HG03280 (cell line): ENCODE data around the gene FAXDC2.
"Not testable (repeated sequence)": the region's sequence is repeated elsewhere in the genome, so short reads cannot be mapped to it uniquely, and the experiment has no call there.

Source experiments
- ATAC-seq: cut with Tn5 transposase; IDR thresholded peaks from one replicate; pipeline ENCODE4 v1.9.1; 2021; ENCODE audit warnings: mild to moderate bottlenecking, moderate library complexity; ENCODE audit not compliant: unreplicated experiment

The FAXDC2 gene

DNA sequence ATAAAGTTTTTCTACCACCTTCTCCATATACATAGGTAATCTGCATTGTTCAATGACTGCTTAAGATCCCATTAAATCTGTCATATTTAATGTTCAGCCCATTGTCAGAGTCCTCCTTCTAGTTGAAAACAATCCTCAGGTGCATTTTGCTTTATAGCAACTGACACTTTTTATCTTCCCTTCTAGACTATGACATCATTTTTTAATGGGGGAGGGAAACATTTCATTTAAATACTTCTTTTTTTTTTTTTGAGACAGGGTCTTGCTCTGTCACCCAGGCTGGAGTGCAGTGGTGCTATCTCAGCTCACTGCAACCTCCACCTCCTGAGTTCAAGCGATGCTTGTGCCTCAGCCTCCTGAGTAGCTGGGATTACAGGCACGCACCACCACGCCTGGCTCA, 17.6 kb downstream of the FAXDC2 start:
- not testable (repeated sequence) for ATAC-seq

DNA sequence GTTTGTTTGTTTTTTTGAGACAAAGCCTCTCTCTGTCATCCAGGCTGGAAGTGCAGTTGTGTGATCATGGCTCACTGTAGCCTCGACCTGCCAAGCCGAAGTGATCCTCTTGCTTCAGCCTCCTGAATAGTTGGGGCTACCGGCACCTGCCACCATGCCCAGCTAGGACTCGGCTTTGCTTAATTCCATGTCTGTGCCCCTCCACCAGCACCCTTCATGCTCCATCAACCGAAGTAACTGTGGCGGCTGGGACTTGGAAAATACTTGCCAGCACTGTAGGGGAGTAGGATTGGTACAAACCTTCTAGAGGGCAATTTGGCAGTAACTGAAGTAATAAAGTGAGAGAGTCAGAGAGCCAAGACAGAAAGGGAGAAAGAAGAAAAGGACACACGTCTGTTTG, 19.0 kb downstream of the FAXDC2 start:
- no peak for ATAC-seq

DNA sequence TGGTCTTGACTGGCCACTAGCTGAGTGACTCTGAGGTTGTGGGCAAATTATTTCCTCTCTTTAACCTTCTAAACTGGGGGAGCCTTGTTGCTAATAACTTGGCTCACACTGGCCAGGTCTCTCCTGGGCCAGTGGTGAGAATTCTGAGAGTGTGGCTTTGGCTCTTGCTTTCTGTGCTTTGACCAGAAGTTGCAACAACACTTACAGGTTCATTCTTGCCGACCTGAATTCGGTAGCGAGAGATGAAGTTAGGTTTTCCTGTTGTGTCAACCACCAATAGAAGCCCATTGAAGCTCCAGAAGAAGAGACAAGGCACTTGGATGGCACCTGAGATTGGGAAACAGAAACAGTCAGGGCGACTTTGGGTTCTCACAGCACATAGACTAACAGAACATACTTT, 19.8 kb downstream of the FAXDC2 start:
- no peak for ATAC-seq

DNA sequence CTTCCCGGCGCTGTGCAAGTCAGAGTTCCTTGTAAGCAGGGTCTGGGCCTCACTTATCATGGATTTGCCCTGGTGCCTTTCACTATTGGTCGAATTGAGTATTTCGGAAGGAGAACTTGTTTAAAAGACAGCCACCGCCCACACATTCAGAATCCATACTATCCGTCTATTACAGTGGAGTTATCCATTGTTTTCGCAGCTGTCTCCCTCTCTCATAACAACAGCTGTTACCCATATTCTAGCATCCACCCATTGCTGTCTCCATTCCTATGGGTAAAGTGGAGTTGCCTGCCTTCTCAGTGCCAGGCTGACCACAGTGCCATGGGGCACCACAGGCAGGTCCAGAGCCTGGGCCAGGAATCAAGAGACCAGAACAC, 20.2 kb downstream of the FAXDC2 start:
- ATAC-seq: no peak

DNA sequence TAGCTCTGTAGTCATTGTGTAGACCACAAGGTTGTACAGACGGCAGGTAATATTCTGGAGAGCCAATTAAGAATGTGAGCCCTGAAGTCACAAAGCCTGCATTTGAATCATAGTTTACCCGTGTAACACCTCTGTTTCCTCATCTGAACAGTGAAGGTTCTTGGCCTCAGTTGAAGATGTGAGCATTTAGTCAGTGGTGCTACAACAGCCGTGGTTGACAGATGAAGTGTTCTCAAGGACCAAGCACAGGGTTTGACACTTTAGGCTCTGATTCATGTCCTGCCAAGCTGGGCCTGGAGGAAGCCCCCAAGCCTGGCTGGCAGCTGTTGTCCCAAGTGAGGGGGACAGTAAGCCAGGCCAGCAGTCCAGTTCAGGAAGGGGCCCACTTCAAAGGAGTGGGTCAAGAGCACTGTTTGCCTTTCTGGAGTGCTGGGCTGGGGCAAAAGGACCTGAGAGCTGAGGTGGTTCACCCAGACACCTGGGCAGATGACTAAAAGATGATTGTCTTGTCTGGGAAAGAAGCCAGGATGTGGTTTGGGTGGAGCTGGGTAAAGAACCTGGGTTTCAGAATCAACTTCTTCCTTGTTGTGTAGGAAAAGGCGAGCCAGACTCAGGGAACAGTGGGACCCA, 20.7 kb downstream of the FAXDC2 start:
- no peak for ATAC-seq

DNA sequence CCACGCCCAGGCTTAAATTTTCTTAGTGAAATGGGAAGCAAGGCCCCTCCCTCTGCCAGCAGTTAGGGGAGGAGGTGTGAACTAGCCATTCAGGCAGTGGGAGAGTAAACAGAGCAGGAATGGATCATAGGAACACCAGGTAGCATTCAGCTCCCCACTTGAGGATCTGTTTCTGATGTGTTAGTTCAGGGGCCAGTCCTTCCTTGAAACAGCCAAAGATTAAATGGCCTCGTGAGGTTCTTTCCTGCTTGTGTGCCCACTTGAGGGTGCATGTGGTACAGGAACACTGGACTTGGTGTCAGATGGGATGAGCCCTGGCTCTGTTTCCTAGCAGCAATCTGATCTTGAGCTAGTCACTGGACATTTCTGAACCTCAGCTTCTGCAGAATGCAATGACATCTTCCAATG, 21.2 kb downstream of the FAXDC2 start:
- ATAC-seq: no peak

DNA sequence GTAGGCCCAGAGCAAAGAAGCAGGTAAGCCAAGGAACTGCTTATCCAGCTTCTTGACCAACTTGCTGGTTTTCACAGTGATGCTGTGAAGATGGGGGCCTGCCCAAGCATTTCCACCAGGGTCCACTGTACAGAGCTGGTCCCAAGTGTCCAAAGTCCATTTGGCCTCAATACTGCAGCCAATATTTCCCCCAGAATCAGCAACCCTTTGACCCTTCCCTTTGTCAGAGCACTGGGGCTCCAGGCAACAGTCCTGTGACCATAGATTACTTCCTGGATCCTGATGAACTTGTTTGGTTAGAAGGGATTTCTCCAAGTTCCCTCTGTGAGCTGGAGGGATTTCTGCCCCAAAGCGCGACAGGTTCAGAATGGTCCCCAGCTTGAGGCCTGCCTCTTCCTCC, 26.3 kb downstream of the FAXDC2 start:
- no peak for ATAC-seq

DNA sequence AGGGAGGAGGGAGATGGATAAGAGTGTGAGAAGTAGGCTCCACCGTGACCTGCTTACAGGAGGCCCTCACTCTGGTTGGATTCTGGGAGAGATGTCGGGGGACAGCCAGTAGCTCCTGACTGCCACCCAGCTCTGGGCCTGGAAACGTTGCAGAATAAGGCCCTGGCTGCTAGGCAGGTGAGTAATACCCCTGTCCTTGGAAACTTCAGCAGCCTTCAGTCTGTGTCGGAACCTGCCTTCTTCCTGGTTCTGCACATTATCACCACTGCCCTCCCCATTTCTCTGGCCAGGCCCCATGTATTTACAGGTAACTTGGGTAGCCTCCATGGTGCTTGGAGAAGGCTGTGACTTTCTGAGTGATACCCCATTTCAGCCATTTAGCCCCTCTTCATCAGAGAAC, 26.8 kb downstream of the FAXDC2 start:
- no peak for ATAC-seq

DNA sequence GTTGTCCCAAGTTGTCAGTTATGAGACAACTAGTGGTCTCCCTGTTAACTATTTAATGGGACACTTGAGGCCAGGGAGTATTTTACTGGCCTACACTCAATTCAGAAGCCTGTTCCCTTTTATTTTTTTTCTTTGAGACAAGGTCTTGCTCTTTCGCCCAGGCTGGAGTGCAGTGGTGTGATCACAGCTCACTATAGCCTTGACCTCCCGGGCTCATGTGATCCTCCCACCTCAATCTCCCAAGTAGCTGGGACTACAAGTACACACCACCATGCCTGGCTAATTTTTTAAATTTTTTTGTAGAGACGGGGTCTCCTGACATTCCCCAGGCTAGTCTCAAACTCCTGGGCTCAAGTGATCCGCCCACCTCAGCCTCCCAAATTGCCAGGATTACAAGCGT, 27.5 kb downstream of the FAXDC2 start:
- not testable (repeated sequence) for ATAC-seq

DNA sequence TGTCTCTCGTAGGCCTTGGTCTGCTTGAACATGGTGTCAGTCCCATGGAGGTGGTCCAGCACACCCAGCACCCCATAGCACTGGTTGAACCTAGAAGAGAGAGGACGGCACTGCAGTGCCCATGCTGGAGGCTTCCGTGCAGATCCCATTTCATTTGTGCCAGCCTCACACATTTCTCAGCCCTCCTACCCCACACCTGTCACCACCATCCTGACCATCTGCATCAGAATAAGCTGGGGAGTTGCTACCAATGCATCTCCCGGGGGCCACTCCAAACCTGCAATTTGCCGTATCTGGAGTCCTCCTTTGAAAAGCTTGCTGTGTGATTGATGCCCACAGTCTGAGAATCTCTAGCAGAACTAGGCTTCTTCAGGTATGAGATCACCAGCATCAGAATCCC, 30.0 kb downstream of the FAXDC2 start:
- no peak for ATAC-seq

DNA sequence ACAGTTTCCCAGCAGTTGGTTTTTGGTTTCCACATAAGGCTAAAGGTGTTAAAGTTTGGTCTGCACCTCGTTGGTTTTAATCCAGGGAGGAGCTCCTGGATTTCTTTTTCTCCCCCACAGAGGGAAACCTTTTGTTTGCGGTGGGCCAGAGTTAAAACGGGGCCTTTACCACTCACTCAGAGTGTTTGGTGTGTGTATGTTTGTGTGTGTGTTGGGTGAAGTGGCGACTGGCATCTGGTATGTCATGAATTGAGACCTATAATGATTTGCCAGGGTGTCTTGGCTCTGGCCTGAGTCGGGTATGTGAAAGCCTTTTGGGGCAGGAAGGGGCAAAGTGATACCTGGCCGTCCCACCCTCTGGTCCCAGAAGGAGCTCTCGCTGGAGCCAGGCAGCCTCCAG, 30.9 kb downstream of the FAXDC2 start:
- no peak for ATAC-seq

DNA sequence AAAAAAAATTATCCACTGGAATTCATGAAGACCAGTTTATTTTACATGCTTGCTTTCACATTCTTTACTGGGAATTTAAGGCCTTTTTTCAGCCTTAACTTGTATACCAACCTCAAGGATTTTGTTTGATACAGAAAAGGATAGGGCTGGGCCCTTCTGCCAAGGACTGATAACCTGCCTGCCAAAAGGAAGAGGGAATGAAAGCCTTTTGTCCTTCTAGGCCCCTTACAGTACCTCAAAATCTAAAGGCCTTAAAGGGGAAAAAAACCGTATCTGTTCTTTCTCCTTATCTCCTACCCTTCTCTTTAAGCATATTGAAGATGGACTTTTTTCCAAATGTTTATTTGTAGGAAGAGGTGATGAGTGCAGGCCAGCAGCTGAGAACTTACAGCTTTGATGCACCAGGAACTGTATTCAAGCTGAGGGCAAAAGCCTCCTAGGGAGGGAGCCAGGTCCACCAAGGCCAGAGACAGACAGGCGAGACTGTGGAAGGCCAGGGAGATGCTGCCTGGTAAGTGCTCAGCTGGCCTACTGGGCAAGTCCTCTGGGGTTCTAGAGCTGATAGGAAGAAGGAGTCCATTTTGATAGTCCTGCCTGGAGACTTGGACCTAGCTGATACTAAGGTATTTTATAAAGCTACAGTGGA, 31.8 kb downstream of the FAXDC2 start:
- no peak for ATAC-seq

DNA sequence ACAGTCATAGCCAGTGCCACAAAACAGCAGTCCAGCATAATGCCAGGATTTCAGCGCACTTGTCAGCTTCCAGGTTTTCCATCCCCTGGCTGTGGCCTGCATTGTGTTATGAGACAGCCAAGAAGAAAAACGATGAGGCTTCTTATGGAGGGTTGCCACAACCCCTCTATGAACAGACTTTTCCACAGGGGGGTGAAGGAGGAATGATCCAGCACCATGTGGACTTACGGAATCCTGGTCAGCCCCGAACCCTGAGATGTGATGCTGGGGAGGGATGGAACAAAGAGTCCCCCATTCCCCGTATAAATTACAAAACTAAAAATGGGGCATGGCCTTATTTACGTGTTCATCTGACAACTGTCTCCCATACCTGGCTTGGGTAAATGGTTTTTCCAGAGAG, 32.6 kb downstream of the FAXDC2 start:
- ATAC-seq: no peak

DNA sequence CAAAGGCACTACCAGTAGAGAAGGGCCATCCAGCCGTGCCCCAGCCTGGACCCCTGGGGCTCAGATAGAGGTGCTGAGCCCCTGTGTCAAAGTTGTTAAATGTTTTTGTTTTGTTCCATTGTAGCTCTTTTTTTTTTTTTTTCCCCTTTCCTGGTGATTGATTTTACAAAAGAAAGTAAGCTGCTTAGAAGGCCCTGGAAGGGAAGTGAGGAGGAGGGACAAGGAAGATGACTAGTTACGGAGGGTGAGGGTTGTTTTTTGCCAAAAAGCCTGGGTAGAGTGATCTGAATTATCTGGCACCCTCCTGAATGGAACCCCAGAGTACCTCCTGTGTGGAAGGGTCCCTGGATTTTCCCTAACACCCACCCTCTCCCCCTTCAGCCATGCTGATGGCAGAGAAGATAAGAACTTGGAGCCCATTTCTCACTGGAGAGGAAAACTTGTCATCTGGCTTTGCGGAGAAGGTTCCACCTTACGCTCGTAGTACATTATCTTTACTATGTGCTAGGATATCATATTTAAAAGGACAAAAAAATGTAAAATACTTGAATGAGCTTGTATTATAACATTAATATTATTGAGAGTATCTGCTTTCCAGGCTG, 33.4 kb downstream of the FAXDC2 start:
- no peak for ATAC-seq

DNA sequence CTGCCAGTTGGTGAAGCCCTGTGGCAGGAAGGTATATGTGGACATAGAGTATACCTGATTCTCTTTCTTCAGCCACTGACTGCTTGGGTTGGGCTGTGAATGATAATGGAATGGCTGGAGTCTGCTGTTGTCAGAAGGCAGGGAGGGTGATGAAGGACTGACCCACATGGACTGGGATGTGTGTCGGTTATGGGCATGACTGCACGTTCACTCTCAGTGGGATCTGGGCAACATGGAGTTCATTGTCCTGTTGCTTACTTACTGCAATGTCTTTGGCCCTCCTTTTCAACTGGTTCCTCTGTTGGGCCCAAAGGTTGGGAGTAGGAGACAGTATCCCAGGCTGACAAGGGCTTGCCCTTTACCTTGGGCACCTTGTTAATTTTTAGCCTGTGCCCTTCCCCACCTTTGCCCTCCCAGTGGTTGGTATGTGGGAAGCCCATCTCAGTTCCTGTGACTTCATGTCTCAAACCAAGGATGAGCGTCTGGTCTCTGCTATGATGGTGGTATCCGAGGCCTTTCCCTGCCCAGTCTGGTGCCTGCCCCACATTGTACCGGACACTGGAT, 34.6 kb downstream of the FAXDC2 start:
- ATAC-seq: no peak

DNA sequence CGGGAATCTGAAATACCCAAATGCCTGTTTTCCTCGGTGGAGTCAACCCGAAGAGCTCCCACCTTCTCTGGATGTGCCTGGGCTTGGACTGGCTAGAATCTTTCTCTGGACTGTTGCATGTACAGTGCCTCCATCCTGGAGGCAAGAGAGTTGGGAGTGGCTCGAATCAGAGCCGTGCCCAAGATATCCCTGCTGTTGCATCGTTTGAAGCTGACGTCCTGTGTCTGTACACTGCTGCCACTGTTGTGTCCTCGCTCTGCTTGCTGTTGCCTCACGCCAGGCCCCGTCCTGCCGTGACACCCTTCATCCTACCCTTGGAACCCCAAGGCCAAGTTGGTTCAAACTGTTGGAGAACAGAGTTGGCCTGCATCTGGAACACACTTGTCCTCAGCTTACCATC, 35.4 kb downstream of the FAXDC2 start:
- ATAC-seq: no peak

DNA sequence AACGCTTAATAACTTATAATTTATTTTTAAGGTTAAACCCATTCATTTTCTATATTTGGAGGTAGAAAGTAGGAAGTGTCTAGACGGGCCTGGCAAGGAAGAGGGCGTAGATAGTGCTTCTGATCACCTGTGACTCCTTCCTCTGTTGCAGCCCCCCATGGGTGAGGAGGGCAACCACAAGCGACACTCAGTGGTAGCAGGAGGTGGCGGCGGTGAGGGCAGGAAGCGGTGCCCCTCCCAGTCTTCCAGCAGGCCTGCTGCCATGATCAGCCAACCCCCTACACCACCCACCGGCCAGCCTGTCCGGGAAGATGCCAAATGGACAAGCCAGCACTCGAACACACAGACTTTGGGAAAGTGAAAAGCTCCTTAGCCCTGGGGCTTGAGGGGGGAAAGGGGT, 36.7 kb downstream of the FAXDC2 start:
- no peak for ATAC-seq

DNA sequence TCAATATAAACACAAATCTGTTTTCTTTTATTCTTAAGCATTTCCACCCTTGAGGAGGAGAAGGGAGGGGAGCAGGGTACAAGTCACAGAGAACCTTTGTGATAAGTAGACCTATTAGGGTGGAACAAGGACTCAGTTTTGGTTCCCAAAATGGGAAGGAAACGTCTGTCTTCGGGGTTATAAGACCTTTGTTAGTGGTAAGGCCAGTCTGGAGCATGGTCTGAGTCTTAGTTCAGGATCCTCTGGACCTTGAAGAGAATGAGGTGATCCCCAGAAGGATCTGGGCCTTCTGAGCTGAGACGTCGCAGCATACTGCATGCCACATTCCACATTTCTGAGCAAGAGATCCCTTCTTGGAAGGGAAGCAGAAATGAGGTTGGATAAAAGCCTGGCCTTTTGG, 37.2 kb downstream of the FAXDC2 start:
- ATAC-seq: no peak

DNA sequence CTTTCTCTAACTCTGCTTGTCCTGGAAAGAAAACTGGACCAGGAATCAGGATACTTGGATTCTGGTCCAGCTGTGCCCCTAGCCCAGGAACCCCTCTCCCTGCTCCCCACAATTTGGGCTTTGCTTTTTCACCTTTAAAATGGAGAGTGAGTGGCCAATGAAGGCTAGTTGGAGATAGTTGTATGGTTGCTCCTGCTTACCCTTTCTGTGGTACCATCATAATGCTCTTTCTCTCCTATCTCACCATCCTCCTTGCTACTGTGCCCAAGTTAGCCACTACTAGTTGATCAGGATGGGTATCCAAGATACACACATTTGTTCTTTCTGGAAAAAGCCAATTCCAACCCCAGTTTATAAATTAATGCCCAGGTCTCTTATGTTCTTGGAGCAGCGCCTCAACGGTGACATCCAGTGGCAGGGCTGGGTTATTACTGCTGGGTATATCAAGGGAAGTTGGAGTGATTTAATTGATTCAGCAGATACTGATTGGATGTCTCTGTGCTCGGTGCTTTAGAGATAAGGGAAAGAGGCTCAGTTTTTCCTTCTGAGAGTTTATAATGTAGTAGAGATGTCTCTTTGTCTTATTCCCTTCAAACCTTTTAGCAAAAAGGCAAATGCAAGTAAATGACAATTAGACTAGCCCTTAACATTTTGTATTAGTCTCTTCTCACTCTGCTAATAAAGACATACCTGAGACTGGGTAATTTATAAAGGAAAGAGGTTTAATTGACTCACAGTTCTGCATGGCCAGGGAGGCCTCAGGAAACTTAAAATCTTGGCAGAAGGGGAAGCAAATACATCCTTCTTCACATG, 38.5 kb downstream of the FAXDC2 start:
- ATAC-seq: no peak

DNA sequence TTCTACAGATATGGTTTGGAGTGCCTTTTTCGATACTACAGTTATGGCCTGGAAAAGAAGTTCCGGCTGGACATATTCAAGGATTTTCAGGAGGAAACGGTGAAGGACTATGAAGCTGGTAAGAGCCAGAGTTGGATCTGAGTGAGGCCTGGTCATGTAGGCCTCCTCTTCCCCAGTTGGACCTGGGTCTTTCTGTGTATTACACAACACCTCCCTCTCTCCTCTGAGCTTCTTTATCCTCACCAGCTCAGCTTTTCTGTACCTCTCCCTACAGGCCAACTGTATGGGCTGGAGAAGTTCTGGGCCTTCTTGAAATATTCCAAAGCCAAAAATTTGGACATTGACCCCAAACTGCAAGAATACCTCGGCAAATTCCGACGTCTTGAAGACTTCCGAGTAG, 39.2 kb downstream of the FAXDC2 start:
- ATAC-seq: no peak

DNA sequence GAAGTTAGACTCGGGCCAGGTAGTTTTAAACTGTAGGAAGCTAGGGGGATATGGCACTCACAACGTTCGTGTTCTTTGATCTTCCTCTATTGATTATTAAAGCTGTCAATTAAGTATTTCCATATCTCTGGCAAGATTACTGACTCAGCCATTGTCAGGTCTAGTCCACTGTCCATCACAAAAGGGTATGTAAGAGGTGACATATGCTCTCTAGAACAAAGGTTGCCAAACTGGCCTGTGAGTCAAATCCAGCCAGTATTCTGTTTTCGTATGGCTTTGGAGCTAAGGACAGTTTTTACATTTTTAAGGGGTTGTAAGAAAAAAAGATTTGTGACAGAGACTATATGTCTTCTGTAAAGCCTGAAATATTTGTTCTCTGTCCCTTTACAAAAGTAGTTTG, 44.2 kb downstream of the FAXDC2 start:
- ATAC-seq: no peak

DNA sequence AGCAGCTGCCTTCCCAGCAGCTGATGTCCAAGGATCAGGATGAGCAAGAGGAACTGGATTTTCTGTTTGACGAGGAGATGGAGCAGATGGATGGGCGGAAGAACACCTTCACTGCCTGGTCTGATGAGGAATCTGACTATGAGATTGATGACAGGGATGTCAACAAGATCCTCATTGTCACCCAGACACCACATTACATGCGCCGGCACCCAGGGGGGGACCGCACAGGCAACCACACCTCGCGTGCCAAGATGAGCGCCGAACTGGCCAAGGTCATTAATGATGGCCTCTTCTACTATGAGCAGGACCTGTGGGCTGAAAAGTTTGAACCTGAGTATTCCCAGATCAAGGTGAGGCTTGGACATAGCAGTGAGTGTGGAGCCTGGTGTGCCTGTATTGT, 48.4 kb downstream of the FAXDC2 start:
- ATAC-seq: no peak
